HK-2 (cell line): ENCODE measurements around the gene FADS6.
"Not testable (repeated sequence)": the region's sequence is repeated elsewhere in the genome, so short reads cannot be mapped to it uniquely, and the experiment has no call there.

Experiments used
- DNase-seq: peaks from one replicate; pipeline ENCODE4 v3.0.0-alpha.2; 2018; ENCODE audit not compliant: unreplicated experiment

Gene FADS6

DNA sequence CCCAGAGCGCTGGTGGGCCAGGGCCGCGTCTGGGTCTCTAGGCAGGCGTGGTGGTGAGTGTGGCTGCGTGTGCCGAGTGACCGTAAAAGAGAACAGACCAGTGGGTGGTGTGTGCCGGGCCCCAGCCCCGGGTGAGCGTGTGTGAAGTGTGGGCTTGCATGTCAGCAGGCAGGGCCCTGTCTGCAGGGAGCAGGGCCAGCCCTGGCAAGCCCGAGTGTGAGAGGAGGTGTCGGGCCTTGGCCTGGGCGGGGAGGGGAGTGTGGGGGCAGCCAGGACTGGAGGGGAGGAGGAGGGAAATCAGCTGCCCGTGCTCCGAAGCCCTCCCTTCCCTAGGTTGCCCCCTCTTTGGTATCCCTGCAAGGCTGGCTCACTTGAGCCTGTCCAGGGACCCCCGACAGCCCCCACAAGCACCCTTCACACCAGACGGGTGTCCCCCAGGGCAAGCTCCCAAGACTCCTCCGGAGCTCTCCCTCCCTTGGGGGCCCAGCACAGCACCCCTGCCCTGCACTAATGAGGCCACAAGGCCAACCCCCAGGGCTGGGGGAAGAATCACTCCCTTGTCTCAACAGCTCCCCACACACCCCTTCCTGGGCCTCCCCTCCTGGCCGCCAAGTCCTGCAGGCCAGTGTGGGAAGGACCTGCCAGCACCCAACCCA is 27.7 kb upstream of the FADS6 start:
- DNase-seq: no peak

DNA sequence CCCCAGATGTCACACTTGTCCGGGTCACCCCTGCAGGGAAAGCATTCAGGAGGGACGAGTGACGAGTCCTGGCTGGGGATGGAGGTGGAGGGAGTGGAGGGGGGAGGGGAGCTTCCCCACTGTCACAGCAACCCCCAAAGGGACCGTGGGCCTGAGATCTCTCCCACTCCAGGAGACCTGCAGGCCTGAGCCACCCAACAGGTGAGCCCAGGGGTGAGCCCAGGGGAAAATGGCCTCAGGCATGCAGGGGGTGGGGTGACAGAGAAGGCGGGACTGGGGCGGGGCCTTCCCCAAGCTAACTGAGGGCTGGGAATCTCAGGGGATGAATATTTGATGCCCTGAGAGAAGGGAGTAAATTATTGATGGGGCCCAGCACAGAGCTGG is 27.2 kb upstream of the FADS6 start:
- DNase-seq: no peak

DNA sequence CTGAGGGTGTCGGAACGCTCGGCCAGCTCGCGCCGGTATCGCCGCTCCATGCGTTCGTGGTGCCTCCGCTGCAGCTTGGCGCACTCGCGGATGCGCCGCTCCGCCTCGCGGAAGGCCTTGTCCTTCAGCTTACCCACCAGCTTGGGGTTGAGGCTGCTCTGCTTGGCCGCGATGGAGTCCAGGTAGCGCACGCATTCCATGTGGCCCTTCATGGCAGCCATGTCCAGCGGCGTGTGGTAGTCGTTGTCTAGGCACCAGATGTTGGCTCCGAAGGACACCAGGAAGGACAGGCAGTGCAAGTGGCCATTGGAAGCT is 26.8 kb upstream of the FADS6 start:
- DNase-seq: no peak

DNA sequence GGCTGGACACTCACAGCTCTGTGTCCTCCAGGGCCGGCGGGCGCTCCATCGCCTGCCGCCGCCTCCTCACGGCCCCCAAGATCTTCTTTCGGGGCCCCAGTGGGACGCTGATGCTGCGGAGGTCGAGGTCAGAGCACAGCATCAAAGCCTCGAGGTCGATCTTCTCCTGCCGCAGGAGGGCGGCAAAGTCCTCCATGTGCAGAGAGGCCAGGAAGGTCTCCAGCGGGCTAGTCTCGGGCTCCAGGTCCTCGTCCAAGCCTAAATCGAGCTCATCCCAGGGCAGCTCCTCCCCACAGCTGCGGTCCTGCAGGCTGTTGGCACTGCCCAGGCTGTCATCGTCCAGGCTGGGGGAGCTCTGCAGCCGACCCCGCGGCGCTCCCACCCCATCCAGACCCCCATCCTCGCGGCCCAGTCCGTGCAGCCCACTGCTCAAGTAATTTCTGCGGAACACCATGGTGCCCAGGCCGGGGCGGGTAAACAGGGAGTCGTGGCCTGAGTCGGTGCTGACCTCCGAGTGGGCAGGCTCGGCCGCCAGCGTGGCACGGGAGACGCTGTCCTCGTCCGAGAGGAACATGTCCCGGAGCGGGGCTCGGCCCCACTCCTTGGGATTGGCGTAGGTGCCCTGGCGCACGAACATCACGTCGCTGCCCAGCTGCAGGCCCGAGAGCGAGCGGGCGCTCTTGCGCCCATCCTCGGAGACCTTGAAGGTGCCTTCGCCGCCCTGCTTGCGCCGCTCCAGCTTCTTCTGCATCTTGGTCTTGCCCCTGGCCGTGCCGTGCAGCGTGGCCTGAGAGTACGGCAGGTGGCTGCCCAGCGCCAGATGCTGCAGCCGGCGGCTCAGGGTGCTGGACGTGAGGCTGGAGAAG is 26.2 kb upstream of the FADS6 start:
- DNase-seq: no peak

DNA sequence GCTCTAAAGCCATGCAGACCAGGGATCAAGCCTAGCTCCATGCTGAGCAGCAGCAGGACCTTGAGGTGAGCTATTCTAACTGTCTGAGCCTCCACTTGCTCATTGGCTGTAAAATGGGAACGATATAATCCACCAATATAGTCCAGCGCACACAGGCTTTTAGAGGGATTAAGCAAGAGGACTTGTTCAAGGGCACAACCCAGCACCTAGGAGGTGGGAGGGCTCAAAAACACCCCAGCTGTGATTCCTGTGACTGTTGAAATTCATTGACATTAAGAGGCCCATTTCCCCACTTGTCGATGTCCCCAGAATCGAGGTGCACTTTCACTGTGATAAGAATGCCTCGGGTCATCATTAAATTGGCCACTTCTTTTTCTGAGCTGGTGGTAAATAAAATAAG is 25.5 kb upstream of the FADS6 start:
- DNase-seq: no peak

DNA sequence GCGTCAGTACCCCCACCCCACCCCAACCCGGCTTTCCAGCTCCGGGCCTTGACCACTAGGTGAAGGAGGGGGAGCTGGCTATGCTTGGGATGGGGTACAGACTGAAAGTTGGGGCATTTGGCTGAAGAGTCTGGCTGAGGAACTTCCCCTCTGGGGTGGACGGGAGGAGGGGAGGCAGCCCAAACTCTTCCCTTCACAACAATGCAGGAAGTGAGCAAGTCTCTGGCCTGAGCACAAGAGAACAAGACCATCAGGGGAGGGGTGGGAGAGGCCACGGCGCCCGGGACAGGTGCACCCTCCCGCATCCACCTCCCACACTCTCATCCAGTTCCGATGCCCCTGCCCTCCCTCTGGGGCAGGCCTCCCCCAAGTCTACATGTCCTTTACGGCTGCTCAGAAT is 24.0 kb upstream of the FADS6 start:
- no peak for DNase-seq

DNA sequence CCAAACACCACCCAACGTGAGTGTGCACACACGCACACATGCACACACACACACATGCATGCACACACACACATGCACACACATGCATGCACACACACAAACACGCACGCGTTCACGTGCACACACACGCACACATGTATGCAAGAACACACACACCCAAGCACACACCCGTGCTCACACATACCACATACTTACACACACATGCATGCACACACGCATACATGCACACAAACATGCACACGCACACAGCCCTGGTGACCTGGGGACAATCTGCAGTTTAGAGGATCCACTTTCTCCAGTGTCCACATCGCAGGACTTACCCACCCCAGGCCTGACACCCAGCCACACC is 23.4 kb upstream of the FADS6 start:
- DNase-seq: no peak

DNA sequence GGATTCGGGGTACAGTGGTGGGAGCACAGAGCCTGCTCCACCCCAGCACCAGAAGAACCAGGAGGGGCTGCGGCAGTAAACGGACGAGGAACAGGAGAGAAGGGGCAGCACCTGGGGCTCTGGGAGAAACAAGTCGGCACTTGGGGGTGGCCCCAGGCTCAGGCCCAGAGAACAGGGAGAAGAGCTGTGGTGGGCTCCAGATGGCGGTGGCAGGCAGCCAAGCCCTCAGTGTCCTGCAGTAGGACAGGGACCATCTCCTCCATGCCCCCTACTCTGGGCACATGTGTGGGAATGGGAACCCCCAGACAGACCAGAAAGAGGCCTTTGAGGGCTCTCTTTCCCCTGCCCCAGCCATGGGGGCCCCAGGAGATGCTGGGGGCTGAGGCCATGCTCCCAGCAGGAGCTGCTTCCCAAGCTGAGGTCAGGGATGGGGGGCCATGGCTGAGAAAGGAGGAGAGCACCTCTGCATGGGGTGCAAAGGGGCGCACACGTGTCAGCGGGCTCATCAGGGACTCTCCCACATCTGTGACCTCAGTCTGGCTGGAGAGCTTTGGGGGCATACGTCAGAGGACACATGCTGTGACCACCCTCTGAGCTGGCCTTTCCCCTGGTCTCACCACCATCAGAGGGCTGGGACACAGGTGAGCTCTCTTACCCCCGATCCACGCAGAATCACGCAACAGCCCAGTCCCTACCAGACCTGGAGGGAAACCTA is 22.9 kb upstream of the FADS6 start:
- DNase-seq: no peak

DNA sequence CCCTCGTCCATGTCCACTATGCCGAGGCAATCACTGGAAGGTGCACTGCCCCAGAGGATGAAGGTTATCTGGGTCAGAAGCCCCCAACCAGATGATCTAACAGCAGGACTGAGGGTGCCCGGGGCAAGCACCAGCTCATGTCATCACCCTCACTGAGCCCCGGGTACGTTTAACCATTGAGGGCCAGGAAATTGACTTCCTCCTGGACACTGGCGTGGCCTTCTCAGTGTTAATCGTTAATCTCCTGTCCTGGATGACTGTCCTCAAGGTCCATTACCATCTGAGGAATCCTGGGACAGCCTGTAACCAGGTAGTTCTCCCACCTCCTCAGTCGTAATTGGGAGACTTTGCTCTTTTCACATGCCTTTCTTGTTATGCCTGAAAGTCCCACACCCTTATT is 18.0 kb upstream of the FADS6 start:
- not testable (repeated sequence) for DNase-seq

DNA sequence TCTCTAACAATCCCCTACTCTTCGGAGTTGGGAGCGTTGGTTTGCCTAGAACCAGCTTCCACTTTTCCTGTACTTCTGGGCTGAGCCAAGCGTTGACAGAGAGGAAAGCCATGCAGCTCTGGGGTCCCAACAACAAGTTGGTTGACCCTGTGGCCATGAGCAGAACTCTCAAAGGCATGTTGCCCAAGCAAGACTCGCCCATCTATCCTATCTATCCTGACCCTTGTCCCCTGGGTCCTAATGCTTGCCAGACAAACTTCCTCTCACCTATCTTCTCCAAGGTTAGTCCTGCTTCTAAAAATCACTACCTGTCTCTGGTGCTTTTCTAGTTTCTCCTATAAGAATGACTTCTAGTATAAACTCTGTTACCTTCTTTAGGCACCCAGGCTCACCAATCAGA is 15.7 kb upstream of the FADS6 start:
- DNase-seq: not testable (repeated sequence)

DNA sequence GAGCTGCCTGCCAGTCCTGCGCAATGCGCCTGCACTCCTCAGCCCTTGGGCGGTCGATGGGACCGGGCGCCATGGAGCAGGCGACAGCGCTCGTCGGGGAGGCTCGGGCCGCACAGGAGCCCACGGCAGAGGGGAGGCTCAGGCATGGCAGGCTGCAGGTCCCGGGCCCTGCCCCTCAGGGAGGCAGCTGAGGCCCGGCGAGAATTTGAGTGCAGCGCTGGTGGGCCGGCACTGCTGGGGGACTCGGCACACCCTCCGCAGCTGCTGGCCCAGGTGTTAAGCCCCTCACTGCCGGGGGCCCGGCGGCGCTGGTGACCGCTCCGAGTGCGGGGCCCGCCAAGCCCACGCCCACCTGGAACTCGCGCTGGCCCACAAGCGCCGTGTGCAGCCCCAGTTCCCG is 13.6 kb upstream of the FADS6 start:
- DNase-seq: no peak

DNA sequence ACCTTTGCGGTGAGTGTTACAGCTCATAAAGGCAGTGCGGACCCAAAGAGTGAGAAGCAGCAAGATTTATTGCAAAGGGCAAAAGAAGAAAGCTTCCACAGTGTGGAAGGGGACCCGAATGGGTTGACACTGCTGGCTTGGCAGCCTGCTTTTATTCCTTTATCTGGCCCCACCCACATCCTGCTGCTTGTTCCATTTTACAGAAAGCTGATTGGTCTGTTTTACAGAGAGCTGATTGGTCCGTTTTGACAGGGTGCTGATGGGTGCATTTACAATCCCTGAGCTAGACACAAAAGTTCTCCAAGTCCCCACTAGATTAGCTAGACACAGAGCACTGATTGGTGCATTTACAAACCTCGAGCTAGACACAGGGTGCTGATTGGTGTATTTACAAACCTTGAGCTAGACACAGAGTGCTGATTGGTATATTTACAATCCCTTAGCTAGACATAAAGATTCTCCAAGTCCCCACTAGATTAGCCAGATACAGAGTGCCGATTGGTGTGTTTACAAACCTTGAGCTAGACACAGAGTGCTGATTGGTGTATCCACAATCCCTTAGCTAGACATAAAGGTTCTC is 12.9 kb upstream of the FADS6 start:
- DNase-seq: not testable (repeated sequence)

DNA sequence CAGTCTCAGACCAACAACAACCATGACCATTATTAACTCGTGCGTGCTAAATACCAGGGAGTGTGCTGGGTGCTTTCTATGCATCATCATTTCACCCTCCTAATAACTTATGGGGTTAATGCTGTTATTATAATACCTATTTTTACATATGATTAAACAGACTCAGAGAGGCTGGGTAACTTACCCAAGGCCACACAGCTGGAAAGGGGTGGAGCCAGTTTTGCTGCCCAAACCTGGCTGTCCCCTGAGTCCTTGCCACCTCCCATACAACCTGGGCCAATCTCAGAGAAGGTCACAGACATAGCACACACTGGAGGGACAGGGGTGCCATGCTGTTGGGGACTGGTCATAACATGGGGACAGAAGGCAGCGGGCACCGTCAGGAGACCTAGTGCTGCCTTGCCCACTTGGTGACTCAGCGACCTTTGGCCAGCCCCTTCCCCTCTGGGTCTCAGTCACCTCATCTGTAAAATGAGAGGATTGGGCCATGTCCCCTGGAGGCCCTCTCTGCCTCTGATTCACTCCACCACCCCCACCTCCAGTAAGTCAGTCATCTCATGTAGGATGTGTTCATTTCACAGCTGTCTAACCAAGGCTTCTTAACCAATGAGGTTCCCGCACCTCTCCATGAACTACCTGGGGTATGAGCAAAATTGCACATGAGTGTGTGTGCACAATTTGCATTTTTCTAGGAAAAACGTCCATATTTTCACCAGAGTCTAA is 11.4 kb upstream of the FADS6 start:
- no peak for DNase-seq

DNA sequence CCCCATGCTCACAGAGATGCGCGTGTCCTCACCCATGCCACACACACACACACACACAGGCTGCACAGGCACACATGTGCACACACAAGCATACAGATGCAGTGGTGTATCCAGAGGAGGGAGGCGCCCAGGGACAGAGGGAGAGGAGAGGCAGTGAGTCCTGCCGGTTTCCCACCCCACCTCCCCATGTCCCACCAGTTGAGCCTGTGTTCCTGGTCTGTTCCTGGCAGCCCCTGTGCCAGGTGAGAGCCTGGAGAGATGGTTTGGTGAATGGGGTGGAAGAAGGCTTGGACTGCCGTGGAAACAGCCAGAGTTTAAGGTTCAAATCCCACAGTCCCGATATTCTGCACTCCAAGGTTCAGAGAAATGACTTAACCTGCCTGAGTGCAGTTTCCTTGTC is 10.2 kb upstream of the FADS6 start:
- no peak for DNase-seq

DNA sequence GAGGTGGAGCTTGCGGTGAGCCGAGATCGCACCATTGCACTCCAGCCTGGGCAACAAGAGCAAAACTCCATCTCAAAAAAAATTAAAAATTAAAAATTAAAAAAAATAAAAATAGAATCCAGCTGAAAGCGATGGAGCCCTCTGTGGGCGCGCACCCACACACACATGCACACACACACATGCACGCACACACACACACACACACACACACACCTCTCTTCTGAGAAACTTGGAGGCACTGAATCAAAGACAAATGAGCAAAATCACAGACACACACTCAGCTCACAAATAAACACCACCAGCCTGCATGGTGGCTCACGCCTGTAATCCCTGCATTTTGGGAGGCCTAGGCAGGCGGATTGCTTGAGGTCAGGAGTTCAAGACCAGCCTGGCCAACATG is 9.6 kb upstream of the FADS6 start:
- no peak for DNase-seq

DNA sequence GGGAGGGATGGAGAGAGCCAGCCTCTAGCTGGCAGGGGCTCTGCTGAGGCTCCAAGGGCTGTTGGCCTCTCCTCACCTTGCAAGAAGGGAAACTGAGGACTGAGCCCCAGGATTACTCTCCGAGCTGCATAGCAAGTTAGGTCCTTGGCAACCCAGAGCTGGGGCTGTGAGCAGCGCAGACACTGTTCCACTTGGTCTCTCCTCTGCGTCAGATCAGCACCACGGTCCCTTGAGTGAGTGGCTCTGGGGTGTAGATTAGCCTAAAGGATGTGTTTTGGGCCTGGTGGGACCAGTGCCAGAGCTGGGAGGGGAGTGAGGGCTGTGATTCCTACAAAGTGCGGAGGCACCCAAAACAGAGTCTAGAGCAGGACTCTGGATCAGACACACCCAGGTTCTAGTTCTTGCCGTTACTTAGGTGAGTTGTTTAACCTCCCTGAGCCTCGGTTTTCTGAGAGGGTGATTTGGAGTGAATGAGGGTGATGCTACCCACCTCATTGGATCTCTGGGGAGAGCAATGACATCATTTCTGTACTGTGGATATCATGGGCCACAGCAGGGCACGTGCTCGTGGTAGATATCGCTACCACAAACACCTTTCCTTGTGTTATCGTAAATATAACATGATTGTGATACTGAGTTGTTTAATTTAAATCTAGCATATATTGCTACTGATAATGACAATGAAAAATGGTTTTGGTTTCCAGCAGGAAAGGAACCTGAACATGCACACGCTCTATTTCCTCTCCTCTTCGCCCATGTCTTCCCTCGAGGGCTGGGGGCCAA is 8.1 kb upstream of the FADS6 start:
- DNase-seq: no peak

DNA sequence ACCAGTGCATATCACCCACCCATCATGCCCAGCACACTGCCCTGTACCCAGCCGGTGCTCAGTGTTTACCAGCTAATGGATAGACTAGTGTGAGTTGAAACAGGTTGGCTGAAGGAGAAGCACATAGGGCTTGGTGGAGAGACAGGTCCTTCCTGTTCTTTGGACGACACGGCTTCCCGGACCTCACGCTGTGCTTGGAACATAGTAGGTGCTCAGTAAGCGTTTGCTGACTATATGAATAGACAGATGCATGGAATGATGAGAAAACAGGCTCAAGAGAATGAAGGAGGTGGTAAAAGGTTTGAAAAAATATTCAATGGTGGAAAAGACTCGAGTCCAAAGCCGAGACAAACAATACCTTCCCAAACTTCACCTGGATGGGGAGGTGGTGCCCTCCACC is 6.8 kb upstream of the FADS6 start:
- DNase-seq: no peak

DNA sequence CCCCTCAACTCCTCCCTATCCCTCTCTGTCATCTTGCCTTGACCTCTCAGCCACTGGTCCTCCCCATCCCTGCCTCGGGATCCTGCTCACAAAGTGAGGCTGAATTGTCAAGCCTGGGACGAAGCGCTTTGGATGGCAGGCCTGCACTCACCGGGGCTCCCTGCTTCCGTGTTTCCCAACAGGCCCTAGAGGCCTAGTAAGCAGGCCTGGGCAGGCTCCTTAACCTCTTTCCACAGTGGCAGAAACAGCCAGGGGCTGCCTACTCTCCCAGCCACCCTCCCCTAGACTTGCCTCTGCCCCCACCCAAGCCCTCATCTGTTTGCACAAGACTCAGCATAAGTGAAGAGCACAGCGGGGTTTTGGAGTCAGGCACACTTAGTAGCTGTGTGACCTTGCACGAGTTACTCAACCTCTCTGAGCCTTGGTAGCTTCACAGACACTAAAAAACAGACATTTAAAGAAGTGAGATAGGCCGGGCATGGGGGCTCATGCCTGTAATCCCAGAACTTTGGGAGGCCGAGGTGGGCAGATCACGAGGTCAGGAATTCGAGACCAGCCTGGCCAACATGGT is 5.0 kb upstream of the FADS6 start:
- no peak for DNase-seq

DNA sequence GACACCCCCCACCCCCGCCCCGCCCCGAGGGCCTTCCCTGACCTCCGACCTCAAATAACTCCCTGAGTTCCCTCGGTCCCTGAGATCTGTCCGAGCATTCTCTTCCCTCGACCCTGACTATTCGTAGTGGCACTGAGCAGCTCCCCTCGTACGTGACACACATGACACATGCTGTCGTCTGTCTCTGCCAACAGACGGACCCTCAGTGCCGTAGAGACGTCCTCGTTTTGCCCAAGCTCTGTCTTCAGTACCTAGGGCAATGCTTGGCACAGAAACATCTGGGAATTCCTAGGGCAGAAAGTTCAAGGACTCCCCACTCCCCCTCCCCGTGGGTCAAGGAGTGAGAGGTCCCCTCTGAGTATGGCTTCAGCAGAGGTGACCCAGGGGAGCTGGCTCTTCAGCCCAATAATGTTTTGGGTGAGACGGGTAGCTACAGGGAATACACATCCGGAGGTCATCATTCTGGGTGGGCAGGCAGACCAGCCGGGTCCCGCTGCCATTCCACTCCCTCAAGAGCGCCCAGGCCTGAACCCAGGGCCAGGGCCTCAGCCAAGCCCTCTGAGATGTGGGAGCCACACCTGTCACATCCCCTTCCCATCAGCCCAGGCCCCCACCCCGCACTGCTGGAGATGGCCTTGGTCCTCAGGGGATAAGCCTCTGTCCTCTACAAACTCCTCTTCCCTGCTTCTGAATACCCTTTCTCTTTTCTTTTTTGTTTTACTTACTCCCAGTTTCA is 671 bp upstream of the FADS6 start:
- no peak for DNase-seq
